Activated T-cell treated with anti-CD3 and anti-CD28 coated beads, Interleukin-2, amount 50 U/mL, for 4 hours (primary cell): ENCODE measurements around the gene C16orf78. TPM values are rescaled to one million over a fixed set of nuclear protein-coding genes. Genes with fewer than 3 reads are reported as not detected.
"Not testable (repeated sequence)": the region's sequence is repeated elsewhere in the genome, so short reads cannot be mapped to it uniquely, and the experiment has no call there.

Experiments
- ATAC-seq, 2 donors: fragments of 200-7000 bp; cut with Tn5 transposase; one replicate each; pipeline ENCODE4 v1.10.0; 2021
- DNase-seq: peaks from one replicate; pipeline ENCODE4 v3.0.0-alpha.2; 2020
- H3K27me3 Mint-ChIP-seq: one replicate; pipeline ENCODE4 v1.8.0; 2021; ENCODE audit warnings: low read depth, mixed read lengths
- H3K36me3 Mint-ChIP-seq: one replicate; pipeline ENCODE4 v1.8.0; 2022; ENCODE audit warnings: mixed read lengths; ENCODE audit not compliant: insufficient read depth
- H3K4me1 Mint-ChIP-seq: one replicate; pipeline ENCODE4 v1.8.0; 2021; ENCODE audit warnings: low read depth, mixed read lengths
- H3K4me3 Mint-ChIP-seq: one replicate; pipeline ENCODE4 v1.8.0; 2021; ENCODE audit warnings: mild to moderate bottlenecking, moderate library complexity, mixed read lengths
- H3K9me3 Mint-ChIP-seq: one replicate; pipeline ENCODE4 v1.8.0; 2021; ENCODE audit warnings: mixed read lengths
- total RNA-seq, 3 donors: library from RNA; stranded (reverse); gene quantifications; one replicate each; pipeline ENCODE4 v1.2.1, GENCODE V29; 2021

Gene C16orf78
- total RNA-seq, 3 donors from 2014 or later, result not detected

DNA sequence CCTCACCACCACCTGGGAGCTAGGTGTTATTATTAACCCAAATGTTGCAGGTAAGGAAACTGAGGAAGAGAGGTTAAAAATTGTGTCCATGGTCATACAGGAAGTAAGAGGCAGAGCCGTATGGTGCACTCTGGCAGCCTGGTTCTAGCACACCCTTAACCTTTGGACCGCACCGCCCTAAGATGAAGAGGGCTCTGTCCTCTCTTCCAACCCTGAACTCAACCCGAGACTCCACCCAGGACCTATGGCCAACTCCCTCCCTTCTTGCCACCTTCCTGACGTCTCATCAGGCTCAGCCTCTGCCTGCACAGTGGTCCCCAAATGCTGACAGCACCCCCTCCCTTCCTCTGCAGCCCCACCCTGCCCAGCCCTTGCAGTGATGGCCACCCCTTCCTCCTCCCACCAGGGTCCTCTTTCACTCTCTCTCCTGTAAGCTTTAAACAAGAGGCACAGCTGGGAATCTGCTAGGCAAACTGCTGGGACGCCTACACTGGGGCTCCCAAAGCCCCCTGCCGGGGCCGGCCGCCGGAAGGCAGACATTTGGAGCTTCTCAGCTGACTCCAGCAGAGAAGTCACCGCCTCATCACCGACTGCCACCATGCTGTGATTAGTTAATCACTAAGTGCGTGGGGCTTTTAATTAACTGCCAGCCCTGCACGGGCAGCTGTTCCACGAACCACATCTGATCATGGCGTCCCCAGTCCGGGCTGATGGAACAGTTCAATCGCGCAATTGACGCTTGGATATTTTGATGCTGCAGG, 16.7 kb upstream of the C16orf78 start:
- Mint-ChIP-seq H3K4me1 (no peaks in the 10 kb centered on the region), H3K9me3 (peaks cover 2% of the 10 kb centered on the region), H3K4me3 (no peak overlapping the region), H3K36me3 (no peaks in the 10 kb centered on the region), H3K27me3 (peaks cover 9% of the 10 kb centered on the region)
- no peak for DNase-seq
- ATAC-seq, result no peak

DNA sequence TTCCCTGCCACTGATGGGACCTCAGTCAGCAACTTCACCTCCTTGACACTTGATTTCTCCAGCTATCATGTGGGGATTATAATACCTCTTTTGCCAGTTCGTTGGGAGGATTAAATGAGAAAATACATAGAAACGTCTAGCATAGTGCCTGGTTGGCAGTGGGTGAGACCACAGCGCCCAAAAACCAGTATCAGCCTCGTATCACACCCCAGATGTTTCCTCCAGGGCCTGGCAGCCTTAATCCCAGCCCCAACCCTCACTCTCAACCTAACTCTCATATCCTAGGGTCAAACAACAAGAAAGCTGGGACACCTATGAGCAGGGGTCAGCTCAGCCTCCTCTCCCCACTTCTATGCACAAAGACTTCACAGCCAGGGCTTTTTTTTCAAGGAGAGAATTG, 14.0 kb upstream of the C16orf78 start:
- Mint-ChIP-seq H3K4me1 (no peaks in the 10 kb centered on the region), H3K36me3 (no peaks in the 10 kb centered on the region), H3K4me3 (no peak overlapping the region), H3K9me3 (peaks cover 3% of the 10 kb centered on the region), H3K27me3 (peaks cover 7% of the 10 kb centered on the region)
- no peak for ATAC-seq
- DNase-seq, result no peak

DNA sequence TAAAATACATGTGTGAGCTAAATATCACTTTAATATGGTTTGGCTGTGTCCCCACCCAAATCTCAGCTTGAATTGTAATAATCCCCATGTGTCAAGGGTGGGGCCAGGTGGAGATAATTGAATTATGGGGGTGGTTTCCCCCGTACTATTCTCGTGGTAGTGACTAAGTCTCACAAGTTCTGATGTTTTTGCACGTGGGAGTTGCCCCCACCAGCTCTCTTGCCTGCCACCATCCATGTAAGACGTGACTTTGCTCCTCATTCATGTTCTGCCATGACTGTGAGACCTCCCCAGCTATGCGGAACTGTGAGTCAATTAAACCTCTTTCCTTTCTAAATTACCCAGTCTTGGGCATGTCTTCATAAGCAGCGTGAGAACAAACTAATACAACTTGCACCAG, 11.9 kb upstream of the C16orf78 start:
- not testable (repeated sequence) for ATAC-seq, H3K9me3 Mint-ChIP-seq, DNase-seq, H3K4me3 Mint-ChIP-seq, H3K4me1 Mint-ChIP-seq, H3K27me3 Mint-ChIP-seq, H3K36me3 Mint-ChIP-seq

DNA sequence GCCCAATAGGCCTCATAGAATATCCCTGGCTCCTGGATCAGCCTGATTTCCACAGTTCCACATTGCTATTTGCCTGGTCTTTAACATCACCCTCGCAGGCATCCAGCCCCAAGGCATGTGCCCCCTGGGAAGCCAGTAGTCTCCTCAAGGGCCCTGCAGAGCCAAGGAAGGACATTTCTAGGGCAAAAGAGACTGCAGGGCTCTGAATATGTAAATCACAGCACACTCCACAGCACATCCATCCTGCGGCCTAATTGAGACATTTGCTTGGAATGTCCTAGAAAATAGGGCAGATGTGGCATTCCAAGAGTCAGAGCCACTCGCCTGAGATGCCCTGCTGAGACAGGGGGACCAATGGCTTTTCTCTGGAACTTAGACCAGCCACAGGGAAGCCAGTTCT, 11.4 kb upstream of the C16orf78 start:
- ATAC-seq (no peak), DNase-seq (no peak)
- peaks cover 3% of the 10 kb centered on the region for H3K9me3 Mint-ChIP-seq
- no peaks in the 10 kb centered on the region for H3K36me3 Mint-ChIP-seq
- H3K4me1 Mint-ChIP-seq, result no peaks in the 10 kb centered on the region
- no peak overlapping the region for H3K4me3 Mint-ChIP-seq
- peaks cover 5% of the 10 kb centered on the region for H3K27me3 Mint-ChIP-seq

DNA sequence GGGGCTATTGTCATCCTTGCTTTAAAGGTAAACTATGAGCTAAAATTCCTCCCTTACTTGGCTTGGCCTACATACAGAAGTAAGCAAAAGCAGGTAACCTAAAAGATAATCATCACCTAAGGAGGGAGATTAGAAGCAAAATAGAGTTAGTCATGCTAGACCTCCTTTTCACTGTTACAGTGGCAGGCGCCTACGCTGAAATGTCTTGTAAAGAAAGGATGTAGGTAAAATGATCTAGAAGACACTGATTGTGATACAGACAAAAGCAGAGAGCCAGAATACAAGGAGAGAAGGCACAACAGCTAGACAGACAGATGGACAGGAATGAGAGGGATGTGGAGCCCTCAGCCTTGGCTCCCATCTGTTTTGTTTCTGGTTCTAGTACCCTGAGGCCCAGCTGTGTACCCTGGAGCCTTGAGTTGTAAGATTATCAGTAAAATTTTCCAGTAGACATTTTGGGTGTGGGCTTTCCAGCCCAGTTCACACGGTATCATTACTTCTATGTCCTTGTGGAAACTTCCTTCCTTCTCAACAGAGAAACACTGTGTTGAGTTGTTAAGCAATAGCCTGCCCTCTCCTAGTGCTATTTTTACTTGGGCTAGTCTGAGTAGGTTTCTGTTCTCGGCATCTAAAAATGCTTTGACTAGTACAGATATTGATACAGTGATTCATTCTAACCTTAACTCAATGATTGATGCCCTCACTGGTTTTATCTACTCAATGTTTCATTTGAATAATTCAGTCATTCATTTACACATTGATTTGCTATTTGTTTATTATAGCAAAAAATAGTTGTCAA, 7.7 kb upstream of the C16orf78 start:
- no peak for ATAC-seq
- H3K9me3 Mint-ChIP-seq, result peaks cover 8% of the 10 kb centered on the region

DNA sequence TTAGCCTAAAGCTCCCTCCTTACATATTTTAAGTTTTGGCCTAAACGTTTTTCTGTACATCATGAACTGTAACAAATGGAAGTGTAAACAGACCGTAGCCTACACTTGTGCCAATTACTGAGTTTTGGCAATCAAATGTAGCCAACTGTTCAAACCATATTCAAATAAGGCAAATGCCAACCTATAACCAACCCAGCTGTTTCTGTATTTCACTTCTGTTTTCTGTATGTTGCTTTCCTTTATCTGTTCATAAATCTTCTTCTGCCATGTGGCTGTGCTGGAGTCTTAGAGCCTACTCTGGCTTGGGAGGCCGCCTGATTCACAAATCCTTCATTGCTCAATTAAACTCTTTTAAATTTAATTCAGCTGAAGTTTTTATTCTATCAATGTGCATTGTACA, 6.9 kb upstream of the C16orf78 start:
- H3K9me3 Mint-ChIP-seq, result peaks cover 8% of the 10 kb centered on the region
- H3K36me3 Mint-ChIP-seq, result no peaks in the 10 kb centered on the region
- DNase-seq (no peak), ATAC-seq (no peak)
- H3K4me3 Mint-ChIP-seq, result no peak overlapping the region
- H3K27me3 Mint-ChIP-seq, result no peaks in the 10 kb centered on the region
- H3K4me1 Mint-ChIP-seq, result no peaks in the 10 kb centered on the region

More for the DNA sequence above, 7.7 kb upstream of the C16orf78 start:
- H3K27me3 Mint-ChIP-seq, result no peaks in the 10 kb centered on the region
- H3K36me3 Mint-ChIP-seq, result no peaks in the 10 kb centered on the region
- H3K4me1 Mint-ChIP-seq, result no peaks in the 10 kb centered on the region
- no peak for DNase-seq
- H3K4me3 Mint-ChIP-seq, result no peak overlapping the region

DNA sequence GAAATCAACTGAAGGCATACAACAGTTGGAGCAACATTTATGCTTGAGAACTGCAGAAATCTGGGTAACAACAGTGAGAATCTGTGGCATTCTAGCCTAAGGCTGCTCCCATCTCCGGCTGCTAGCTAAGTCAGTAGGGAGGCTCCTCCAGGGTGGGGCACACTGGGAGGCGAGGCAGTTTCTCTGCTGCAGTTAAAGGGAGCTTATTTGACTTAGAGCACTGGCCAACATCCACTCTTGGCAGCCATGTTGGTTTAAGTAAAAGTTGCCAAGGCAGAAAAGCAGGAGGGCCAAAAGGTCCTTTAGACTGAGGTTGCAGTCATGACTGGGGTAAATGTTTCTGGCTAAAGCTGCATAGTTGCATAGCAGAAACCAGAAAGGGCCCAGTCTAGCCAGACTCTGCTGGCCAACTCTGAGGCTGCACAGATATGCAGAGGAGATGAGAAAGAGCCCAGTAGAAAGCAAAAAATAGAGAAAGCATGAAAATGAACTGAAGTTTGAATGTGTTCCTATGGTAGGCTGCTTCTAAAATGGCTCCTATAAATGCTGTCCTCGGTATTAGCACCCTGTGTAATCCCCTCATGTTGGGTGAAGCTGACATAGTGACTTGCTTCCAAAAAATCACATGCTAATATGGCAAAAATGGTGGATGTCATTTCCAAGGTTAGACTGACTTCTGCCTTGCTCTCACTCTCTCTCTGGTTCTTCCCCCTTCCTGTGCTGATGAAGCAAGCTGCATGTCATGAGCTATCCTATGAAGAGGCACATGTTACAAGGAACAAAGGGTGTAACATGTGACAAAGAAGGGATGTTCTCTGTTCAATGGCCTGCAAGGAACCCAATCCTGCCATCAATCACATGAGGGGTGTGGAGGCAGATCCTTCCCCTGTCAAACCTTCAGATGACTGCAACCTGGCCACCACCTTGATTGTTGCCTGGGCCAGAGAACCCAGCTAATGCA, 3.7 kb upstream of the C16orf78 start:
- no peak for ATAC-seq
- peaks cover 6% of the 10 kb centered on the region for H3K9me3 Mint-ChIP-seq

DNA sequence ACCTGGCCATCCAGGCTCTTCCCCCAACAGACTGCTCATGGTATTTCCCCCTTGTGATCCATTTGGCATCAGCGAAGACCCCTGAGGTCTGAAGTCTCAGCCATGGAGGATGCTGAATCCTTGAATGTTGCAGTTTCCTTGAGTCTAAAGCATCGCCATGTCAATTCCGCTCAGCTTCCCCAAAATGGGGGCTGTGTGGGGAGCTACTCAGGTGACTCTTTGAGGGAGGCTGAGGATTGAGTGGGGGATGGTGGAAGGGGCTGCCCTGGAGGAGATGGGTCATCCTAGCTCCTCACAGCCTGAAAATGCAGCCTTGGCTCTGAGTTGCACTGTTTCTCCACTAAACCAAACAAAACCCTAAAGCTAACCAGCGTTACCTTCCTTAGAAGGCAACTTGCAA, 2.6 kb downstream of the C16orf78 start:
- Mint-ChIP-seq H3K27me3 (peaks cover 4% of the 10 kb centered on the region), H3K9me3 (no peaks in the 10 kb centered on the region), H3K4me1 (no peaks in the 10 kb centered on the region), H3K36me3 (no peaks in the 10 kb centered on the region), H3K4me3 (no peak overlapping the region)
- no peak for ATAC-seq
- no peak for DNase-seq

More for the DNA sequence above, 3.7 kb upstream of the C16orf78 start:
- H3K4me3 Mint-ChIP-seq, result no peak overlapping the region
- no peaks in the 10 kb centered on the region for H3K27me3 Mint-ChIP-seq
- no peaks in the 10 kb centered on the region for H3K36me3 Mint-ChIP-seq
- no peaks in the 10 kb centered on the region for H3K4me1 Mint-ChIP-seq
- no peak for DNase-seq

DNA sequence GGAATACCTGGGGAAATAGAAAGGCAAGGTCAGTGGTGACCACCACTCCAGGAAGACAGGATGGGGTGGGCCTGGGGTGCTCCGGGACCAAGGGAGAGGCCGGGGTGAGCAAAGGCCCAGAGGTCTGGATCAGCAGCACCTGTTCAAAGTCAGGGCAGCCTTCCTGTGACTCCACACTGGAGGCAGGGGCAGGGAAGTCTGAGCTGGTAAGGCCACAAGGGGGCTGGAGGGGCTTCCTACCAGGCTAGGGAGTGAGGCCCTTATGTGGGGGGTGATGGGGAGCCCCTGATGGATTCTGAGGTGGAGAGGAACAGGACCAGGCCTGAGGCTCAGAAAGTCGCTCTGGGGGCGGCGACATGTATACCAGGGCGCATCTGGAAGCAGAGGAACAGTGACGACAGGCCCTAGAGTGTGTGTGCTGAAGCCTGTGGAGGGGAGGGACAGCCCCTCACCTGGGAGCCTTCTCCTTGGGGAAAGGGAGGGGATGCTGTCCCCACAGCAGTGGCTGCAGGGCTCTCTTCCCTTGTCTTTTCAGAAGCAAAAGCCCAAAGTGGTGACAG, 3.7 kb downstream of the C16orf78 start:
- H3K27me3 Mint-ChIP-seq, result peaks cover 4% of the 10 kb centered on the region
- H3K4me1 Mint-ChIP-seq, result no peaks in the 10 kb centered on the region
- ATAC-seq (no peak), DNase-seq (no peak)
- H3K36me3 Mint-ChIP-seq, result no peaks in the 10 kb centered on the region
- H3K4me3 Mint-ChIP-seq, result no peak overlapping the region
- H3K9me3 Mint-ChIP-seq, result no peaks in the 10 kb centered on the region

DNA sequence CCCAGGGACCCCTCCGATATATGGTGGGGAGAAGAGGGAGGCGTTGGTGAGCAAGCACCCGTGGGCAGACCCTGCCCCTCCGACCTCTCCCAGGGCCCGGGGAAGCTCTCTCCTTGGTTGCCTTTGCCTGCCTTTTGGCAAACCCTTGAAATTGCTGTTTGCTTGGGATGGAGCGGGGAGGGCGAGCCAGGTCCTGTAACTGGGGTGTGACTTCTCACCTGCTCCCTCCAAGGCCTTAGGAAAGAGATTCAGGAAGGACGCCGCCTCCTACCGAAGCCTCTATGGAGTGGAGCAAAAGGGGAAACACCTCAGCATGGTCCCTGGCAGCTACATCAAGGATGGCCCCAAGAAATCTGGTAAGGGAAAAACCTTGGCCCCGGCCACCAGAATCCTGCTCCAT, 4.6 kb downstream of the C16orf78 start:
- ATAC-seq (no peak), DNase-seq (no peak)
- Mint-ChIP-seq H3K27me3 (peaks cover 4% of the 10 kb centered on the region), H3K4me3 (no peak overlapping the region), H3K9me3 (peaks cover 4% of the 10 kb centered on the region), H3K4me1 (no peaks in the 10 kb centered on the region), H3K36me3 (no peaks in the 10 kb centered on the region)

DNA sequence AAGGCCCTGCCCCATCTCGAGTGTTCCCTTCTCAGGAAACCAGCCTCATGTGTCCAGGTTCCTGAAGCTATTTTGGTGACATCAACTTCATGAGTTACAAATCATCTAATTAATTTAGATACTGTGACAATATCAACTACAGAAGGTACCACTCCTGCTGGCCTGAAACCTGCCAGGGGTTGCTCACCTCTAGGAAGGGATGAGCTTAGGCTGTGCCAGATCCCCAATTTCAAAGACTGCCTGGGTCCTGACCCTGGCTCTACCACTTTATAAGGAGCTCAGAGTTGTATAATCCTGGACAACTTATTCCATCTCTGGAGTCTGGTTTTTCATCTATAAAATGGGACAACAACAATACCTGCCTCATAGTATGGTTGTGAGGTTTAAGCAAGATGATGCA, 5.2 kb downstream of the C16orf78 start:
- H3K27me3 Mint-ChIP-seq, result peaks cover 4% of the 10 kb centered on the region
- no peak for DNase-seq
- no peaks in the 10 kb centered on the region for H3K4me1 Mint-ChIP-seq
- no peak overlapping the region for H3K4me3 Mint-ChIP-seq
- H3K36me3 Mint-ChIP-seq, result no peaks in the 10 kb centered on the region
- H3K9me3 Mint-ChIP-seq, result peaks cover 10% of the 10 kb centered on the region
- no peak for ATAC-seq

DNA sequence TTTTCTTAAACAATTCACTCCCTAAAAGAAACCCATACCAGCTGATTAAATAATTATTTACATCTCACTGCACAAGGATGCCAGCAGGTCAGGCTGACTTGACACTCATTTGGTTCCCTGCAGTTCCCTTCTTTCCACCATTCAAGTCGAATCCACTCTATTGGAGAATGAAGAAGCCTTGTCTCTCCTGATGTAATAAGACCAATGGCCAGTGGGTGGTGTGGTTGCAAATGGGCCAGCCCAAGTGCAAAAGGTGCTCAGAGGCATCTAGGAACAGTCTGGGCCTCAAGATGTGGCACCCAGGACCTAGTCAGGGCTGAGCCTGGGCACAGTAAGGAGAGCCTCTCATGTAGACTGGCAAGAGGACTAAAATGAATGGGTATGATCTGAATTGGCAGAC, 9.3 kb downstream of the C16orf78 start:
- Mint-ChIP-seq H3K36me3 (no peaks in the 10 kb centered on the region), H3K4me1 (no peaks in the 10 kb centered on the region), H3K4me3 (no peak overlapping the region), H3K9me3 (peaks cover 15% of the 10 kb centered on the region), H3K27me3 (peaks cover 3% of the 10 kb centered on the region)
- DNase-seq (no peak), ATAC-seq (no peak)

DNA sequence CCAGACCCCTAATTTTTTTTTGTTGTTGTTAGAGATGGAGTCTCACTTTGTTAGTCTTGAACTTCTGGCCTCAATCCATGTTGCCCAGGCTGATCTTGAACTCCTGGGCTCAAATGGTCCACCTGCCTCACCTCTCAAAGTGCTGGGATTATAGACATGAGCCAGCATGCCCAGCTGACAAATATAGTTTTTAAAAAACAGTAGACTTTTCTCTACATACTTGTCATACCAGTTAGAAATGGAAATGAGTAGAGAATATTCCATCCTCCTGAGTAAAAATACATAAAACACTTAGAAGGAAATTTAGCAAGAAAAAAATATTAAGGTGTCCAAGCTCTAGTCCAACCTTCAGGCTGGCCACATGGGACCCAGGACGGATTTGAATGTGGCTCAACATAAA, 21.4 kb downstream of the C16orf78 start:
- no peak for ATAC-seq
- H3K4me1 Mint-ChIP-seq, result no peaks in the 10 kb centered on the region
- H3K36me3 Mint-ChIP-seq, result no peaks in the 10 kb centered on the region
- H3K4me3 Mint-ChIP-seq, result no peak overlapping the region
- H3K9me3 Mint-ChIP-seq, result no peaks in the 10 kb centered on the region
- peaks cover 24% of the 10 kb centered on the region for H3K27me3 Mint-ChIP-seq
- DNase-seq, result no peak

DNA sequence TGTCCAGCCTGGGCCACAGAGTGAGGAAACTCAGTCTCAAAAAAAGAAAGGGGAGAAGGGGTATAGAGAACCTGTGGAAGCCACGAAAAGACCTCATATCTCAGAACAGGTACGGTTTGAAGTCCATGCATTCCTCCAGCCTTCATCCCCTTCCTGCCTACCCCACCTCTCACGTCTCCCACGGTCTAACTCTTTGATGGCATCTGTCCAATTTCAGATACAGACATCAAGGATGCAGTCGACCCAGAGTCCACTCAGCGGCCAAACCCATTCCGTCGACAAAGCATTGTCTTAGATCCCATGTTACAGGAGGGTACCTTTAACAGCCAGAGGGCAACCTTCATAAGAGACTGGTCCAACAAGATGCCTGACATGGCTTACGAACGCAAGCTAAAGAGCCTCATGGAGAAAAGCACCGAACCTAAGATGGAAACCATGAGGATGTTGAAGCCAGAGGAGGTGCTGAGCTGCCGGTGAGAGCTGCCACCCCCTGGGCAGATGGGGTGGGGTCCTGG, 22.7 kb downstream of the C16orf78 start:
- H3K4me1 Mint-ChIP-seq, result no peaks in the 10 kb centered on the region
- DNase-seq (no peak), ATAC-seq (no peak)
- H3K36me3 Mint-ChIP-seq, result no peaks in the 10 kb centered on the region
- peaks cover 24% of the 10 kb centered on the region for H3K27me3 Mint-ChIP-seq
- no peak overlapping the region for H3K4me3 Mint-ChIP-seq
- no peaks in the 10 kb centered on the region for H3K9me3 Mint-ChIP-seq
